GM18909 (cell line): ENCODE results near the gene SFMBT2.
"Not testable (repeated sequence)": the region's sequence is repeated elsewhere in the genome, so short reads cannot be mapped to it uniquely, and the experiment has no call there.

ENCODE experiments used
- ATAC-seq: cut with Tn5 transposase; IDR thresholded peaks from one replicate; pipeline ENCODE4 v1.9.1; 2021; ENCODE audit warnings: mild to moderate bottlenecking; ENCODE audit not compliant: unreplicated experiment, poor library complexity

The SFMBT2 gene

DNA sequence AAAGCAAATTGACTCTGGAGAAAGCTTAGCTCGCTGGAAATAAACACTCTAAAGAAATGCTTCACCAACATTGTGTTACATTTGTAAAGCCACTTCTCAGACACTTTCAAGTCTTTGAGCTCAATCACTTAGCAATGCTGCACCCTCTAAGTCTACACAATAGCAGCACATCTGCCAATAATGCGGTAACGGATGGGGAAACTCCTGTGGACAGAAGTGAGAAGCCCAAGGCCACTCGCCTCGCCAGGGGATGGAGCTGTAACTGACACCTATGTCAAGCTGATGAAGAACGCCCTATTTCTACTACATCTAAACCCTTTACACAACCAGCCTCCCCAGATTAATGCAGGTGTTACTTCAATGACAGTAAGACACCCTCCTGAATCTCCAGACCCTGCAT lies 167.7 kb downstream of the SFMBT2 start:
- ATAC-seq, result no peak

GRCh38 chr10:7239312-7239985 lies 171.4 kb downstream of the SFMBT2 start:
- ATAC-seq, result peak; percentile 71

DNA sequence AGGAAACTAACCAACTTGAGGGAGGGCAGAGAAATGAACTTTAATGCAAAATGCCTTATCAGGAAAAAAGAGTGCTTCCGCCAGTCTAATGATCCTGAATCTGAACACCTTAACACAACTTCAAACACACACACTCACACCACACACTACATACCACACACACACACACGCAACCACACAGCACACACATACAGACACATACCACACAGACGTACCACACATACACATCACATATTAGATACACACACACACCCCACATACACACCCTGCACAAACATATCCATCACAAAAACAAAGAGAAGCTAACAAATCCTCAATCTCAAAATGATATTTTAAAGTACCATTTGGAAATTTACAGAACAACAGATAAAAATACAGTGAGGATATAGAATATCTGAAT lies 175.5 kb downstream of the SFMBT2 start:
- ATAC-seq, result no peak

DNA sequence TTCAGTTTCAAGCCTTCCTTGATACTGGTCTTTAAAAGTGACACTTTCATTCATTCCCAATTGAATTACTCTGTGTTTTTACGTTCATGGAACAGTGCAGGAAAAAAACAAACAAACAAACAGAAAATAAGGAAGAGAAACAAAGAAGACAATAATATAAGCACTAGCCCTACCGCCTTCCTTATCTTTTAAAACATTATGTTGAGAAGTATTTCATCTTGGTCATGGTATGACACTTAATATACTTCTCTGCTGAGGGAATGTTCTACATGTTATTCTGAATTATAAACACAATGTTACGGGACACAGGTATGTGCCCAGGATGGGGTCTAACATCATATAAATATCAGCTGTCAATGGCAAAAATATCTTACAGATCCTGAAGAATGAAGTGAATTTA lies 176.7 kb downstream of the SFMBT2 start:
- no peak for ATAC-seq

DNA sequence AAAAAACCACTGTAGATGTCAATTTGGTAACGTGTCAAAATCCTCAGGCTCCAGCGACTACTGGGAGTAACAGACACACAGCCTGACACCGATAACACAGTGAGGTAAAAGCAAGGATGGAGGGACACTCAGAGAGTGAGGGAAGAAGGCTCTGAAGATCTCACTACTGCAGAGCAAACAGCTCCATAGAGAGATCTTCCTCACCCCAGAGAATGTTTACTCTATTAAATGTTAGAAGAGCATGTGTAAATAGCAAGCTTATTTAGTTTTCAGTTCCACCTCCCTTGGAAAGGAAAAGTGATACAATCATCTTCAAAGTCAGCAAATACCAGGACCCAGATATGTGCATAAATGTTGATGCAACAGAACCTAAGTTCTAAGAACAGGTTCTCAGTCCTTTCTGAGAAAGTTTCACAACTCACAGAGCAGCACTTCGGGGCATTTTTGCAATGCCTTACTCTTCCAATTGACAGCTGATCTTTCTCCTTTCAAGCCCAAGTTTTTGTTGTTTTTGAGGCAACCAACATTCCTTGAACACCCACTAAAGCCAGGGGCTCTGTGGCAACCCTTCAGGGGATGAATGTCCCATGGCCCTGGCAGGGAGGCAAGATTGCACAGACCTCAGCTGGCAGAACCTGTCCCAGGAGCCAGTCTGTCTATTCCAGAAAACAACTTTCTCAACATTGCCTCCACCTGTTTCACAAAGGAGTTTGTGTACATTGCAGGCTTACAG lies 177.4 kb downstream of the SFMBT2 start:
- no peak for ATAC-seq

DNA sequence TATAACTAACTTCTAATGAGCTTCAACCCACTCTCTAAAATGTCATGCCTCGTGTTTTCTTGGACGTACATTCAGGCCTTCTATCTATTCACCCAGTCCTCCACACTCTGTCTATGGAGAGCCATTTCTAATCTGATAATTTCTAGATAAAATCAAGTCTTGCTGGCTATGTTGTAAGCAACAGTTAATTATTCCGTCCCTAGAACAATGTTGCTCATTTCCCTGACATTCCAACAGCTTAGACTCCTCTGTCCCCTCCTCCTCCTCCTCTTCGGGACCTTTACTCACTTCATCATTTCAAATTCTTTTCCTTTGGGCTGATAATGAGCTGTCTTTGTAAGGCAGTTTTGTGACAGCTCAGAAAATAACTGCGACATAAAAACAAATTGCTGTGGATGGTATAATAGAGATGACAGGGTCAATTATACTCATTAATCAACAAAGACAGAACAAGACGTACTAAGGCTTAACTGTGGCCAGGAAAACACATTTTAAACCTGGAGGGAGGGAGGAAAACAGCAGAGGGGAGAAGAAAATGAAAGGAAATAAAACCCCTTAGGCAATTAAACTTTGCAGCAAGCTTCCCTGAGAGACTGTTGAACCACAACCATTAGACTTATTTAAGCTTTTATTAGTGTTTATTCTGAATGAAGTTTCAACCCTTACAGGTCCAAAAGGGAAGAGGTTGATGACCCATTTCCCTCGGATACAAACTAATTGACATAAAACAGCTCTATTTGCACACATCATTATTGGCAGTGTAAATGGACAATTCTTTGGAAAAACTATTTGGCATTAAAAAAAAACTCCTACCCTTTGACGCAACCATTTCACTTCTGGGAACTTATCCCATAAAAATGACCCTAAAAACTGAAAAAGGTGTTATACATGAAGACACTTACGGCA lies 179.1 kb downstream of the SFMBT2 start:
- no peak for ATAC-seq

- ATAC-seq, result no peak
Measured at GRCh38 chr10:7230951-7231350, 179.9 kb downstream of the SFMBT2 start.

DNA sequence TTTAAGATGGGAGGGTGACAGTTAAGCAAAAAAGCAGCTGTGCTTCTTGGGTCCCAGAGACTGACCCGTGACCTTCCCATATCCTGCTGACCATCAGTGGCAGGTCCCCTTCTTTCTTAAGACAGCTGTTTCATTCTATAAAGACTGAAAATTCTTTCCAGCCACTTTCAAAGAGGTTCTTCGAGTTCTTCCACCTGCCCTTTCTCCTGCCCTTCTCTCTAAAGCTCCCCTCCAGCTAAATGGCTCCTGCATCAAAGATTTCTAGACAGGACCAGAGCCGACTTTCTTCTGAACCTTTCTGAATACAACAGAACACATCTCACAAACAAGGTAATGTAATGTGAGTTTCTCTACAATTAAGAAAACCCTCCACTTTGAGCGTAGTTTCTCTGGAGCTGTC lies 180.8 kb downstream of the SFMBT2 start:
- no peak for ATAC-seq

- ATAC-seq, result no peak
Measured at GRCh38 chr10:7225133-7225532, 185.7 kb downstream of the SFMBT2 start.

- no peak for ATAC-seq
Measured at GRCh38 chr10:7218968-7219367, 191.9 kb downstream of the SFMBT2 start.

- not testable (repeated sequence) for ATAC-seq
Measured at GRCh38 chr10:7212696-7213095, 198.1 kb downstream of the SFMBT2 start.

- ATAC-seq, result no peak
Measured at GRCh38 chr10:7211857-7212577, 198.8 kb downstream of the SFMBT2 start.

DNA sequence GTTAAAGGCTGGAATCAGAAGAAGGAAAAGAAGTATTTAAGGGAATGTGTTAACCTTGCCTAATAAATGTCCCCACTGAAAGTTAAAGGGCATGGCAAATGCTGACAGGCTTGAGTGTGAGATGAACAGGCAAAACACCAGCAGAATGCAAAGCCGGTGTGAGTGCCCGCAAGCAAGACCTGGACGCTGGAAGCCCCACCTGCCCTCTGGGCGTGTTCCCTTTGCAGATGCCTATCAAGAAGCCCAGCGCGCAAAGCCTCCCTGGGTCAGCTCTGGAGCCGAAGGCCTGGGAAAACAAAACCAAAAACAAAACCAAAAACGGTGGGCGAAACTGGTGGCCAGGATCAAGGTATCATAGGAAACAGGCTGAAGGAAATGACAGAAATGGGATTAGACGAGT lies 200.3 kb downstream of the SFMBT2 start:
- no peak for ATAC-seq

DNA sequence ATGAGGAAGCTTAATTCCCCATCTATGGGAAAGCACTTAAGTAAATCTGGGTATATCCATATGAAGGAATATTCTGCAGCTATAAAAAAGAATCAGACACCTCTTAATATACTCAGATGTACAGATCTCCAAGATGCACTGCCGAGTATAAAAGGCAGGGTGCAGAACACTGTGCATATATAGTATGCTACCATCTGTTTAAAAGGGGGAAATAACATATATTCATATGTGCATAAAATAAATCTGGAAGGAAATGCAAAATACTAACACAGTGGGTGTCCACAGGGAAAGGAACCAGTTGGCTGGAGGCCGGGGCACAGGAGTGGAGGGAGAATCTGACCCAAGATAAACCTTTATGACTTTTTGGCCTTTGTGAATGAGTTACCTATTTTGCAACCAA lies 201.4 kb downstream of the SFMBT2 start:
- no peak for ATAC-seq

DNA sequence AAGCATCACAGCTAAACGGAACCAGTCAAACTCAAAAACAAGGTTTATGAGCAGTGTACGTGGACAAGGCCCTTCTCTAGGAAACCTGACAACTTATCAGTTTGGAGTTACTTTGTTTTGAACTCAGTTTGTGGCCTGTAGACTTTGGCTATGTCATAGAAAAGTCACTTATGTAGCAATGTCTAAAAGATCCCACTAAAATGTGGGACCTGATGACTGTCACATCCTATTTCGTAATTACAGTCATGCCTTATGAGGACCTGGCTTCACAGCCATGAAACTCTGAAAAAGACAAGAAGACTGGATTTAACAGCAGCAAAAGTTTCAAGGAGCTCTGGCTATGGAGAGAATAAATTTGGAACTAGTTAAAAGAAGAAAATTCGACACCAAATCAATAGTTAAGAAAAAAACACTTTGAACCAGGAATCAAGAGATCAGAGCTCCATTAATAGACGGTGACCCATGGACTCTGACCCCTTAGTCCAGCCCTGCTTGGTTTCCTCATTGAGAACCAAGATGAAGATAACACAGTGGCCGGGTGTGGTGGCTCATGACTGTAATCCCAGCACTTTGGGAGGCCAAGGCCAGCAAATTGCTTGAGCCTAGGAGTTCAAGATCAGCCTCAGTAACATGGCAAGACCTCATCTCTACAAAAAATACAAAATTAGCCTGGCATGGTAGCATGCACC lies 204.3 kb downstream of the SFMBT2 start:
- no peak for ATAC-seq

DNA sequence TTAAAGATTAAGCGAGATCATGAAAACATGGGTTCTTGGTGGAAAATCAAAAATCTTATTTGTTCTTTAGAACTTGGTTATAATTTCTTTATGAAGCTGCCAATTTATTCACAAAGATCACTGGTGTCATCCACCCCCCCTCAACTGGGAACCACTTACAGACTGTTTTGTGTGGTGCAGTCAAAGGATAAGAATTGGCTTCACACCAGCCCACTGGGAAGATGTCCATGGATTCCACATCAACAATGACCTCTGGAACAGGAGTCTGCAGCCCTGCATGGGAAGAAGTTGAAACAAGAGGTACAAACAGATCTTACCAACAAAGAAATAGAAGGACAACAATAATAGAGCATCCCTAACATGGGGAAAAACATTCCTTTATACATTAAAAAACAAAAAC lies 205.2 kb downstream of the SFMBT2 start:
- no peak for ATAC-seq

DNA sequence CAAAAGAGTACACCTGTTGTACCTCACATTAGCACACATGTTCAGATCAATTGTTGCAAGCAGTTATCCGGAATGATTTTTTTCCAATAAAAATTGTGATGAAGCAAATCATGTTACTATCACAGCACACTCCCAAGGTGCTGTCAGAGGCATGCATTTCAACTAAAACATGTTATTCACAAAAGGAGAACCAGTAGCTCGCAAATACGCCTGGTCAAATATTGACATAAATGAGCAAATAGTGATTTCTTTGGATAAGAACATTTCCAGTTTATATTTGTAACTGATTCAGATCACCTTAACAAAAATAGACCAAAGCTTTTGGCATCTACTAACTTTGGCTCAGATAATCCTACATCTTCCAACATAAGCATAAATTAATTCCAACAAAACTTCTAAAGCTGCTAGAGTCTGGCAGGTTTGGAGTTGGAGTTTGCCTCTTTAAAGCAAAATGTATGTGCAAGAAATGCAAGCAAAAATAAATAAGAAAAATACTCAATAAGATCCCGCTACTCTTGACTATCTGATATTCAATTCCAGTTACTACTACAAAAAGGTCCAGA lies 208.0 kb downstream of the SFMBT2 start:
- ATAC-seq, result no peak

GRCh38 chr10:7199152-7199760 lies 211.6 kb downstream of the SFMBT2 start:
- ATAC-seq, result no peak

- no peak for ATAC-seq
Measured at GRCh38 chr10:7196284-7196683, 214.6 kb downstream of the SFMBT2 start.
